ENCODE results near the gene C1orf35. TPM values are rescaled to one million over a fixed set of nuclear protein-coding genes. Genes with fewer than 3 reads are reported as not detected.
A peak's percentile ranks its signal among the peaks of the same experiment; 100 is the strongest.

The C1orf35 gene
- total and polyA plus RNA-seq, 7 donors = 3.6 to 8.2 (median 5.7) TPM

DNA sequence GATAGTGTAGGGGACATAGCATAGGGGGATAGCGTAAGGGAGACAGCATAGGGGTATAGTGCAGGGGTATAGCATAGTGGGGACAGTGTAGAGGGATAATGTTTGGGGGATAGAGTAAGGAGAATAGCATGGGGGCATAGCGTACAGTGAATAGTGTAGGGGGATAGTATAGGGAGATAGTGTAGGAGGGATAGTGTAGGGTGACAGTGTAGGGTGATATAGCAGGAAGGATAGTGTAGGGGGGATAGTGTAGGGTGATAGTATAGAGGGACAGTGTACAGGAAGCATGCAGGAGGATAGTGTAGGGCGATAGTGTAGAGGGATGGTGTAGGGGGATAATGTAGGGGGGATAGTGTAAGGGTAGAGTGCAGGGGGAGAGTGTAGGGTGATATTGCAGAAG is 32.3 kb downstream of the C1orf35 start:
- TF ChIP-seq, protein P1, sequence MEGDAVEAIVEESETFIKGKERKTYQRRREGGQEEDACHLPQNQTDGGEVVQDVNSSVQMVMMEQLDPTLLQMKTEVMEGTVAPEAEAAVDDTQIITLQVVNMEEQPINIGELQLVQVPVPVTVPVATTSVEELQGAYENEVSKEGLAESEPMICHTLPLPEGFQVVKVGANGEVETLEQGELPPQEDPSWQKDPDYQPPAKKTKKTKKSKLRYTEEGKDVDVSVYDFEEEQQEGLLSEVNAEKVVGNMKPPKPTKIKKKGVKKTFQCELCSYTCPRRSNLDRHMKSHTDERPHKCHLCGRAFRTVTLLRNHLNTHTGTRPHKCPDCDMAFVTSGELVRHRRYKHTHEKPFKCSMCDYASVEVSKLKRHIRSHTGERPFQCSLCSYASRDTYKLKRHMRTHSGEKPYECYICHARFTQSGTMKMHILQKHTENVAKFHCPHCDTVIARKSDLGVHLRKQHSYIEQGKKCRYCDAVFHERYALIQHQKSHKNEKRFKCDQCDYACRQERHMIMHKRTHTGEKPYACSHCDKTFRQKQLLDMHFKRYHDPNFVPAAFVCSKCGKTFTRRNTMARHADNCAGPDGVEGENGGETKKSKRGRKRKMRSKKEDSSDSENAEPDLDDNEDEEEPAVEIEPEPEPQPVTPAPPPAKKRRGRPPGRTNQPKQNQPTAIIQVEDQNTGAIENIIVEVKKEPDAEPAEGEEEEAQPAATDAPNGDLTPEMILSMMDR (IDR thresholded peaks at IDR 0.05) = no peak
- Histone ChIP-seq H3K4me3 (no peak overlapping the region), H3K36me3 (ENCODE audit: insufficient read depth in 1 of 2, low read depth in 1 of 2) (no peaks in the 10 kb centered on the region), H3K9me3 (no peaks in the 10 kb centered on the region), H3K27ac (no peak overlapping the region), H3K4me1 (no peaks in the 10 kb centered on the region), H3K27me3 (ENCODE audit: insufficient read depth in 3 of 3, low read length in 2 of 3) (peaks cover 0 to 41% (median 12%) of the 10 kb centered on the region in 3 donors)
- DNase-seq (no peak), ATAC-seq (no peak)
- 79 to 85% (median 80%) methylated on average over 3 of the region's 3 CpGs for WGBS, 3 donors
- intact Hi-C loops (cut with DNase I) = loop anchor here in 1 of 2 donors (10.0 kb wide), 1 partner anchor 306 kb away; no protein-coding TSS in a partner anchor

DNA sequence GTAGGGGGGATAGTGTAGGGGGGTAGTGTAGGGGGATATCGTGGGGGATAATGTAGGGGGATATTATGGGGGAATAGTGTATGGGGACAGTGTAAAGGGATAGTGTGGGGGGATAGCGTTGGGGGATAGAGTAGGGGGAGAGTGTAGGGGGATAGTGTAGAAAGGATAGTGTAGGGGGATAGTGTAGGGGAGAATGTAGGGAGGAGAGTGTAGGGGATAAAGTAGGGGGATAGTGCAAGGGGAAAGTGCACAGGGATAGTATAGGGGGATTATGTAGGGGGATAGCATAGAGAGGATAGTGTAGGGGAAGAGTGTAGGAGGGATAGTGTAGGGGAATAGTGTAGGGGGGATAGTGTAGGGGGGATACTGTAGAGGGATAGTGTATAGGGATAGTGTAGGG is 33.0 kb downstream of the C1orf35 start:
- no peak for ATAC-seq
- TF ChIP-seq, protein P1 (IDR thresholded peaks at IDR 0.05) = no peak

DNA sequence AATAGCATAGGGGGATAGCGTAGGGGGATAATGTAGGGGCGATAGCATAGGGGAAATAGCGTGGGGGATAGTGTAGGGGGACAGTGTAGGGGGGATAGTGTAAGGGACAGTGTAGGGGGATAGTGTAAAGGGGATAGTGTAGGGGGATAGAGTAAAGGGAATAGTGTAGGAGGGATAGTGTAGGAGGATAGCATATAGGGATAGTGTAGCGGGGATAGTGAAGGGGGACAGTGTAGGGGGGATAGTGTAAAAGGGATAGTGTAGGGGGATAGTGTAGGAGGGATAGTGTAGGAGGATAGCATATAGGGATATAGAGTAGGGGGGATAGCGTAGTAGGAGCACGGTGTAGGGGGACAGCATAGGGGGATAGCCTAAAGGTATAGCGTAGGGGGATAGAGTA is 34.8 kb downstream of the C1orf35 start:
- H3K4me3 ChIP-seq = no peak overlapping the region
- intact Hi-C loops (cut with DNase I) = no loop called here
- H3K27ac ChIP-seq = no peak overlapping the region
- no peaks in the 10 kb centered on the region for H3K36me3 ChIP-seq (ENCODE audit: insufficient read depth in 1 of 2, low read depth in 1 of 2)
- H3K27me3 ChIP-seq (ENCODE audit: insufficient read depth in 3 of 3, low read length in 2 of 3) = peaks cover 0 to 51% (median 15%) of the 10 kb centered on the region in 3 donors
- H3K9me3 ChIP-seq = no peaks in the 10 kb centered on the region
- ATAC-seq (no peak), DNase-seq (no peak)
- H3K4me1 ChIP-seq = no peaks in the 10 kb centered on the region
- 80 to 81% (median 81%) methylated on average over 7 of the region's 7 CpGs for WGBS, 3 donors
- TF ChIP-seq, protein P1 (IDR thresholded peaks at IDR 0.05) = no peak

More for the DNA sequence above, 33.0 kb downstream of the C1orf35 start:
- 54 to 59% (median 57%) methylated on average over 2 of the region's 2 CpGs for WGBS, 3 donors
- intact Hi-C loops (cut with DNase I) = loop anchor here in 1 of 2 donors (10.0 kb wide), 1 partner anchor 305 kb away; no protein-coding TSS in a partner anchor
- Histone ChIP-seq H3K36me3 (ENCODE audit: insufficient read depth in 1 of 2, low read depth in 1 of 2) (no peaks in the 10 kb centered on the region), H3K9me3 (no peaks in the 10 kb centered on the region), H3K4me1 (no peaks in the 10 kb centered on the region), H3K27me3 (ENCODE audit: insufficient read depth in 3 of 3, low read length in 2 of 3) (peaks cover 0 to 45% (median 16%) of the 10 kb centered on the region in 3 donors), H3K4me3 (no peak overlapping the region), H3K27ac (no peak overlapping the region)
- no peak for DNase-seq

DNA sequence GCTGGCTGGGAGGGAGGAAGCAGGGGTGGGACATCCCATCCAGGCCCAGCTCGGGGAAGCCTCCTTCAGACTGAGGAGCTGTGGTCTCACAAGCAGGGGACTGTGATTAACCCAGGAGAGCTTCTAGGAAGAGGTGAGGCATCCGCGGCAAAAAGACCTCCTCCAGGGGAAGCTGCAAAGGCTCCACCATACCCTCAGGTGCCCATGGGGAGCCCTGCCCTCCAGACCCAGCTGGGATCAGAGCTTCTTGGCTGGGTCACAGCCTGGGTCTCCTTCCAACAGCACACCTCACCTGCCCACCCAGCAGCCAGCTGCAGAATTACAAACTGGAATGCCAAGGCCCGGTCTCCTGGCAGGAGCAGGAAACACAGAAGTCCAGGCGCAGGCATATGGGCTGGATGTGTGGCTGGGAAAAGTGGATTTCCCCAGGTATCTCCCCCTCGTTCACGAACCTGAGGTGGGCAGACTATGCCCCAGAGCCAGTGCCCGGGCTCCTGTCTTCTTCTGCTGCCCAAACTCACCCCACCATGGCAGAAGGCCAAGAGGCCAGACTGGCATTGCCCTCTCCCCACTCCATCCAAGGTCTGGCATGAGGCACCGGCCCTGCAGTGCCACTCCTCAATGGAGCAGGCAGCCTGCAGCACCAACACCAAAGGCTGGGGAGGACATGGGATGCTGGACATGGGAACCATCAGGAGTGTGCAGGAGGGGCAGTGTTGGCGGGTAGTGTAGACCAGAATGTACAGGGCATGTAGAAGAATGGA is 36.1 kb downstream of the C1orf35 start:
- no peak overlapping the region for H3K27ac ChIP-seq
- H3K27me3 ChIP-seq (ENCODE audit: insufficient read depth in 3 of 3, low read length in 2 of 3) = peaks cover 0 to 53% (median 15%) of the 10 kb centered on the region in 3 donors
- no peaks in the 10 kb centered on the region for H3K9me3 ChIP-seq
- no peaks in the 10 kb centered on the region for H3K4me1 ChIP-seq
- TF ChIP-seq, protein P1 (IDR thresholded peaks at IDR 0.05) = no peak
- no peaks in the 10 kb centered on the region for H3K36me3 ChIP-seq (ENCODE audit: insufficient read depth in 1 of 2, low read depth in 1 of 2)
- ATAC-seq (no peak), DNase-seq (peak in 1 of 2 donors; percentile 42)
- no peak overlapping the region for H3K4me3 ChIP-seq
- WGBS, 3 donors = 47 to 48% (median 48%) methylated on average over 10 of the region's 10 CpGs
- intact Hi-C loops (cut with DNase I) = no loop called here

Data from psoas muscle (tissue), 8 donors.